ENCODE measurements around the gene ENAM.
A peak's percentile ranks its signal among the peaks of the same experiment; 100 is the strongest.
"Not testable (repeated sequence)": the region's sequence is repeated elsewhere in the genome, so short reads cannot be mapped to it uniquely, and the experiment has no call there.

Gene ENAM

GRCh38 chr4:70682142-70682541, 53.6 kb downstream of the ENAM start:
- DNase-seq, result not testable (repeated sequence)

GRCh38 chr4:70687392-70687791, 58.8 kb downstream of the ENAM start:
- DNase-seq, result no peak

- DNase-seq, result peak; percentile 97
Observed at GRCh38 chr4:70687821-70688794, 59.6 kb downstream of the ENAM start, which contains the start of gene UTP3. Gene UTP3, plus strand, starts transcription at chr4:70688532. Its CDS starts 146 bp downstream, at chr4:70688678.

GRCh38 chr4:70688795-70689231, 60.3 kb downstream of the ENAM start:
- DNase-seq, result no peak

GRCh38 chr4:70691661-70692060, 63.1 kb downstream of the ENAM start:
- no peak for DNase-seq

GRCh38 chr4:70694633-70695032, 66.1 kb downstream of the ENAM start:
- not testable (repeated sequence) for DNase-seq

Data from NCI-H226 (cell line).